Measurements from ENCODE around the gene PLA2G1B.
A peak's percentile ranks its signal among the peaks of the same experiment; 100 is the strongest.

PLA2G1B gene

DNA sequence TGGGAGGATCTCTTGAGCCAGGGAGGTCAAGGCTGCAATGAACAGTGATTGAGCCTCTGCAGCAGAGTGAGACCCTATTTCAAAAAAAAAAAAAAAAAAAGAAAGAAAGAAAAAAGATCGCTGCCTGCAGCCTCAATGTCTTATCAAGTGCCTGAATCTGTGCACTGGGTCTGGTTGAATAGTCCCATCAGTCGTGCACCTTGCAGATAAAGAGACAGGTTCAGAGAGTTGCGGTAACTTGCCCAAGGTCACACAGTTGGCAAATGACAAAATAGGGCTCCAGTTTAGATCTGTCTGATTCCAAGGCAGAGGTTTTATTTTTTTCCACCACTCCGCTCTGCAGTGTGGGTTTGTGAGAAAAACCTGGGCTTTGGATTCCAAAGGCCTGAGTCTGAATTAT, 649 bp upstream of the PLA2G1B start:
- Histone ChIP-seq H3K9me3 (ENCODE audit: insufficient read depth, low read depth, low read length) (no peaks in the 10 kb centered on the region), H3K36me3 (ENCODE audit: insufficient read depth, low read length) (no peaks in the 10 kb centered on the region), H3K9me2 (replicated peaks; ENCODE audit: low read depth, low read length) (no peaks in the 10 kb centered on the region), H3K4me2 (ENCODE audit: low read depth, low read length, poor library complexity, severe bottlenecking) (no peak overlapping the region), H3F3A (ENCODE audit: low read depth) (no peaks in the 10 kb centered on the region), H3K4me3 (ENCODE audit: low read length, poor library complexity, severe bottlenecking) (no peak overlapping the region), H3K79me2 (ENCODE audit: insufficient read depth, low read length) (no peaks in the 10 kb centered on the region), H2AFZ (ENCODE audit: low read length) (no peak overlapping the region), H3K27me3 (ENCODE audit: insufficient read depth, low read length, poor library complexity, severe bottlenecking) (no peaks in the 10 kb centered on the region), H3K9ac (ENCODE audit: low read depth, low read length, poor library complexity, severe bottlenecking) (no peak overlapping the region), H3K4me1 (ENCODE audit: insufficient read depth, low read length, poor library complexity, severe bottlenecking) (peaks cover 5% of the 10 kb centered on the region), H4K20me1 (ENCODE audit: insufficient read depth, low read length, poor library complexity, severe bottlenecking) (no peaks in the 10 kb centered on the region)
- TF ChIP-seq, protein P1, sequence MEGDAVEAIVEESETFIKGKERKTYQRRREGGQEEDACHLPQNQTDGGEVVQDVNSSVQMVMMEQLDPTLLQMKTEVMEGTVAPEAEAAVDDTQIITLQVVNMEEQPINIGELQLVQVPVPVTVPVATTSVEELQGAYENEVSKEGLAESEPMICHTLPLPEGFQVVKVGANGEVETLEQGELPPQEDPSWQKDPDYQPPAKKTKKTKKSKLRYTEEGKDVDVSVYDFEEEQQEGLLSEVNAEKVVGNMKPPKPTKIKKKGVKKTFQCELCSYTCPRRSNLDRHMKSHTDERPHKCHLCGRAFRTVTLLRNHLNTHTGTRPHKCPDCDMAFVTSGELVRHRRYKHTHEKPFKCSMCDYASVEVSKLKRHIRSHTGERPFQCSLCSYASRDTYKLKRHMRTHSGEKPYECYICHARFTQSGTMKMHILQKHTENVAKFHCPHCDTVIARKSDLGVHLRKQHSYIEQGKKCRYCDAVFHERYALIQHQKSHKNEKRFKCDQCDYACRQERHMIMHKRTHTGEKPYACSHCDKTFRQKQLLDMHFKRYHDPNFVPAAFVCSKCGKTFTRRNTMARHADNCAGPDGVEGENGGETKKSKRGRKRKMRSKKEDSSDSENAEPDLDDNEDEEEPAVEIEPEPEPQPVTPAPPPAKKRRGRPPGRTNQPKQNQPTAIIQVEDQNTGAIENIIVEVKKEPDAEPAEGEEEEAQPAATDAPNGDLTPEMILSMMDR (conservative IDR thresholded peaks at IDR 0.05; ENCODE audit: low read length) = no peak
- no peak for TF ChIP-seq EZH2phosphoT487 (IDR thresholded peaks at IDR 0.05; ENCODE audit: borderline replicate concordance)

DNA sequence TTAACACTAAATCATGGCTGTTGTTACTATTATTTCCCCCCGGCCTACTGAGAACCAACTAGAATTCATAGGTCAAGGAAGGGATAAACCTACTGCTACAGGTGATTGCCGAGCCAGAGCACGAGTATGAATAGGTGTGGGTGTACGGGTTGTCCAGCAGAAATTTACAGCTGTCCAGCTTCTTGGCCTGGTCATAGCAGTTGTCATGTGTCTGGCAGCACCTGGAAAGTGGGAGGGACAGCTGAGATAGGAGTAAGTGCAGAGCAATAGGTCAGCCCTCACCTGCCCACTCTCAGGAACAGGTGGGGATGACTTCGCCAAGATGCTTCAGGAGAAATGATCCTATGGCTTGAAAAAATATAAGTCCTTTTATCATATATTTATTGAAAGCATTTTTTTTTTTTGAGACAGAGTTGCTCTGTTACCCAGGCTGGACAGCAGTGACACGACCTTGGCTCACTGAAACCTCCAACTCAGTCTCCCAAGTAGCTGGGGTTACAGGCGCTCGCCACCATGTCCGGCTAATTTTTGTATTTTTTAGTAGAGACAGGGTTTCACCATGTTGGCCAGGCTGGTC, 2.6 kb downstream of the PLA2G1B start:
- Histone ChIP-seq H3K9me3 (ENCODE audit: insufficient read depth, low read depth, low read length) (no peaks in the 10 kb centered on the region), H3K79me2 (ENCODE audit: insufficient read depth, low read length) (no peaks in the 10 kb centered on the region), H3K9ac (ENCODE audit: low read depth, low read length, poor library complexity, severe bottlenecking) (no peak overlapping the region), H4K20me1 (ENCODE audit: insufficient read depth, low read length, poor library complexity, severe bottlenecking) (no peaks in the 10 kb centered on the region), H3K9me2 (replicated peaks; ENCODE audit: low read depth, low read length) (no peaks in the 10 kb centered on the region), H3K36me3 (ENCODE audit: insufficient read depth, low read length) (no peaks in the 10 kb centered on the region), H3K4me1 (ENCODE audit: insufficient read depth, low read length, poor library complexity, severe bottlenecking) (peaks cover 5% of the 10 kb centered on the region), H2AFZ (ENCODE audit: low read length) (peak overlapping the region; percentile 100; the same call in 1 of the 2 replicates), H3K27me3 (ENCODE audit: insufficient read depth, low read length, poor library complexity, severe bottlenecking) (no peaks in the 10 kb centered on the region), H3K4me3 (ENCODE audit: low read length, poor library complexity, severe bottlenecking) (no peak overlapping the region), H3F3A (ENCODE audit: low read depth) (no peaks in the 10 kb centered on the region), H3K4me2 (ENCODE audit: low read depth, low read length, poor library complexity, severe bottlenecking) (peak overlapping the region; percentile 98)
- TF ChIP-seq, protein P1 (conservative IDR thresholded peaks at IDR 0.05; ENCODE audit: low read length) = no peak
- TF ChIP-seq EZH2phosphoT487 (IDR thresholded peaks at IDR 0.05; ENCODE audit: borderline replicate concordance) = no peak

DNA sequence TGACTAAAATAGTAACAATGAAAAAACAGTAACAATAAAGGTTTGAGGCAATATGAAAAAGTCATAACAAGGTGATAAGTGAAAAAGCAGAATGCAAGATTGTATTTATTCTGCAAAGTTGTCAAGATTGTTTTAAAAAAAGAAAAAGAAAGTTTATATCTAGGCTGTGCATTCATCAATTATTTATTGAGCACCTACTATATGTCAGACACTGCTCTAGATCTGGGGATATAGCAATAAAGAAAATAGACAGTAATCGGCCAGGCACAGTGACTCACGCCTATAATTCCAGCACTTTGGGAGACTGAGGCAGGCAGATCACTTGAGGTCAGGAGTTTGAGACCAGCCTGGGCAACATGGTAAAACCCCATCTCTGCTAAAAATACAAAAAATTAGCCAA, 3.8 kb downstream of the PLA2G1B start:
- no peaks in the 10 kb centered on the region for H4K20me1 ChIP-seq (ENCODE audit: insufficient read depth, low read length, poor library complexity, severe bottlenecking)
- H3K9me2 ChIP-seq (replicated peaks; ENCODE audit: low read depth, low read length) = no peaks in the 10 kb centered on the region
- no peaks in the 10 kb centered on the region for H3K27me3 ChIP-seq (ENCODE audit: insufficient read depth, low read length, poor library complexity, severe bottlenecking)
- no peak for TF ChIP-seq EZH2phosphoT487 (IDR thresholded peaks at IDR 0.05; ENCODE audit: borderline replicate concordance)
- TF ChIP-seq, protein P1 (conservative IDR thresholded peaks at IDR 0.05; ENCODE audit: low read length) = no peak
- no peaks in the 10 kb centered on the region for H3F3A ChIP-seq (ENCODE audit: low read depth)
- H3K79me2 ChIP-seq (ENCODE audit: insufficient read depth, low read length) = no peaks in the 10 kb centered on the region
- no peak overlapping the region for H3K4me3 ChIP-seq (ENCODE audit: low read length, poor library complexity, severe bottlenecking)
- no peak overlapping the region for H3K4me2 ChIP-seq (ENCODE audit: low read depth, low read length, poor library complexity, severe bottlenecking)
- no peak overlapping the region for H2AFZ ChIP-seq (ENCODE audit: low read length)
- H3K9ac ChIP-seq (ENCODE audit: low read depth, low read length, poor library complexity, severe bottlenecking) = no peak overlapping the region
- H3K9me3 ChIP-seq (ENCODE audit: insufficient read depth, low read depth, low read length) = no peaks in the 10 kb centered on the region
- peaks cover 5% of the 10 kb centered on the region for H3K4me1 ChIP-seq (ENCODE audit: insufficient read depth, low read length, poor library complexity, severe bottlenecking)
- H3K36me3 ChIP-seq (ENCODE audit: insufficient read depth, low read length) = no peaks in the 10 kb centered on the region

Measured in Loucy (cell line).